Panc1 (cell line): ENCODE measurements around the gene SPECC1L.
"Not testable (repeated sequence)": the region's sequence is repeated elsewhere in the genome, so short reads cannot be mapped to it uniquely, and the experiment has no call there.

ENCODE experiments used
- CTCF ChIP-seq: fragments of 450-650 bp; IDR thresholded peaks from 2 replicates; pipeline ENCODE4 v1.5.1; 2017; ENCODE audit warnings: mild to moderate bottlenecking
- POLR2AphosphoS5 ChIP-seq: IDR thresholded peaks from 2 replicates; pipeline ENCODE4 v1.6.1; 2012; ENCODE audit warnings: mild to moderate bottlenecking, low read depth, low read length, moderate library complexity
- REST ChIP-seq, 2 experiments: IDR thresholded peaks; 2 replicates each; pipeline ENCODE4 v1.6.1; 2011 to 2012; ENCODE audit warnings: low read depth in 2 of 2, control low read depth in 1 of 2, low read length in 1 of 2, mild to moderate bottlenecking in 1 of 2, moderate library complexity in 1 of 2; ENCODE audit not compliant: insufficient read depth in 1 of 2

GRCh38 chr22:24273906-24274305 is 3.3 kb downstream of the SPECC1L start:
- not testable (repeated sequence) for TF ChIP-seq POLR2AphosphoS5; CTCF; REST (IDR thresholded peaks at IDR 0.05; ENCODE audit: insufficient read depth in 1 of 2, low read depth in 2 of 2, low read length in 1 of 2)
